Measurements from ENCODE around the gene MRPS6. TPM values are rescaled to one million over a fixed set of nuclear protein-coding genes. Genes with fewer than 3 reads are reported as not detected.

MRPS6 gene
- total RNA-seq, 2 donors from 2014 or later: 221 to 282 TPM

- no peak overlapping the region for H3K27ac ChIP-seq (ENCODE audit: low read depth, low read length)
Measured at GRCh38 chr21:34122047-34122446, 48.7 kb downstream of the MRPS6 start.

GRCh38 chr21:34123609-34124008 is 50.2 kb downstream of the MRPS6 start:
- H3K4me3 ChIP-seq (ENCODE audit: low read length): no peak overlapping the region
- WGBS, 2 experiments (ENCODE audit: insufficient coverage in 1 of 2, insufficient read length in 1 of 2): 94 to 96% methylated on average over 8 of the region's 8 CpGs
- no peak for TF ChIP-seq CTCF (conservative IDR thresholded peaks at IDR 0.05)
- H3K36me3 ChIP-seq (ENCODE audit: control insufficient read depth, insufficient read depth, low read length): peaks cover 73% of the 10 kb centered on the region
- no peak overlapping the region for H3K27ac ChIP-seq (ENCODE audit: low read depth, low read length)
- no peak overlapping the region for H3K4me3 Mint-ChIP-seq
- H3K36me3 Mint-ChIP-seq (ENCODE audit: low read depth): peaks cover 51% of the 10 kb centered on the region
- H3K9ac ChIP-seq (ENCODE audit: extremely low read depth, low read length, poor library complexity, severe bottlenecking): no peak overlapping the region
- peaks cover 16% of the 10 kb centered on the region for H3K4me1 Mint-ChIP-seq
- H3K27ac Mint-ChIP-seq: no peak overlapping the region
- no peak for DNase-seq
- H3K27me3 ChIP-seq (ENCODE audit: control insufficient read depth, insufficient read depth, low read length, poor library complexity, severe bottlenecking): no peaks in the 10 kb centered on the region
- H3K9me3 ChIP-seq (ENCODE audit: control insufficient read depth, low read length): no peaks in the 10 kb centered on the region
- no peaks in the 10 kb centered on the region for H3K27me3 Mint-ChIP-seq (ENCODE audit: insufficient read depth)
- H3K9me3 Mint-ChIP-seq: no peaks in the 10 kb centered on the region
- peaks cover 5% of the 10 kb centered on the region for H3K4me1 ChIP-seq (ENCODE audit: control insufficient read depth, insufficient read depth, low read length)

More at GRCh38 chr21:34122047-34122446, 48.7 kb downstream of the MRPS6 start:
- no peak overlapping the region for H3K27ac Mint-ChIP-seq
- no peak overlapping the region for H3K4me3 ChIP-seq (ENCODE audit: low read length)
- peaks cover 2% of the 10 kb centered on the region for H3K4me1 Mint-ChIP-seq
- no peaks in the 10 kb centered on the region for H3K27me3 ChIP-seq (ENCODE audit: control insufficient read depth, insufficient read depth, low read length, poor library complexity, severe bottlenecking)
- 100% methylated on average over 2 of the region's 2 CpGs; no CpG with 5 or more reads in 1 of the 2 experiments for WGBS, 2 experiments (ENCODE audit: insufficient coverage in 1 of 2, insufficient read length in 1 of 2)
- no peak for DNase-seq
- H3K9ac ChIP-seq (ENCODE audit: extremely low read depth, low read length, poor library complexity, severe bottlenecking): no peak overlapping the region
- no peak for TF ChIP-seq CTCF (conservative IDR thresholded peaks at IDR 0.05)
- peaks cover 1% of the 10 kb centered on the region for H3K9me3 ChIP-seq (ENCODE audit: control insufficient read depth, low read length)
- H3K36me3 Mint-ChIP-seq (ENCODE audit: low read depth): peaks cover 46% of the 10 kb centered on the region
- no peaks in the 10 kb centered on the region for H3K9me3 Mint-ChIP-seq
- no peaks in the 10 kb centered on the region for H3K27me3 Mint-ChIP-seq (ENCODE audit: insufficient read depth)
- no peaks in the 10 kb centered on the region for H3K4me1 ChIP-seq (ENCODE audit: control insufficient read depth, insufficient read depth, low read length)
- H3K36me3 ChIP-seq (ENCODE audit: control insufficient read depth, insufficient read depth, low read length): peaks cover 67% of the 10 kb centered on the region
- no peak overlapping the region for H3K4me3 Mint-ChIP-seq

GRCh38 chr21:34126269-34126668 is 52.9 kb downstream of the MRPS6 start:
- Mint-ChIP-seq H3K36me3 (ENCODE audit: low read depth) (peaks cover 60% of the 10 kb centered on the region), H3K9me3 (no peaks in the 10 kb centered on the region), H3K27ac (no peak overlapping the region), H3K27me3 (ENCODE audit: insufficient read depth) (no peaks in the 10 kb centered on the region), H3K4me3 (no peak overlapping the region), H3K4me1 (peaks cover 42% of the 10 kb centered on the region)
- Histone ChIP-seq H3K4me1 (ENCODE audit: control insufficient read depth, insufficient read depth, low read length) (peaks cover 13% of the 10 kb centered on the region), H3K27me3 (ENCODE audit: control insufficient read depth, insufficient read depth, low read length, poor library complexity, severe bottlenecking) (no peaks in the 10 kb centered on the region), H3K27ac (ENCODE audit: low read depth, low read length) (peak overlapping the region; percentile 64), H3K9ac (ENCODE audit: extremely low read depth, low read length, poor library complexity, severe bottlenecking) (no peak overlapping the region), H3K36me3 (ENCODE audit: control insufficient read depth, insufficient read depth, low read length) (peaks cover 95% of the 10 kb centered on the region), H3K4me3 (ENCODE audit: low read length) (no peak overlapping the region), H3K9me3 (ENCODE audit: control insufficient read depth, low read length) (no peaks in the 10 kb centered on the region)
- no peak for TF ChIP-seq CTCF (conservative IDR thresholded peaks at IDR 0.05)
- 74 to 97% methylated on average over 9 to 10 of the region's 10 CpGs for WGBS, 2 experiments (ENCODE audit: insufficient coverage in 1 of 2, insufficient read length in 1 of 2)
- DNase-seq: no peak
